AG10803 (cell line): ENCODE data around the gene NUP188.
"Not testable (repeated sequence)": the region's sequence is repeated elsewhere in the genome, so short reads cannot be mapped to it uniquely, and the experiment has no call there.

Experiments
- DNase-seq: peaks from one replicate; pipeline ENCODE4 v3.0.0; 2010; ENCODE audit warnings: low read depth
- H3K4me3 ChIP-seq: 2 replicates; pipeline ENCODE4 v1.5.1; 2011; ENCODE audit warnings: mild to moderate bottlenecking, low read length, control low read depth
- CTCF ChIP-seq: conservative IDR thresholded peaks from 2 replicates; pipeline ENCODE4 v1.5.1; 2011; ENCODE audit warnings: mild to moderate bottlenecking, low read length, control low read depth, inconsistent platforms

The NUP188 gene

GRCh38 chr9:128995791-128996190 is 48.3 kb downstream of the NUP188 start:
- DNase-seq: no peak
- H3K4me3 ChIP-seq: no peak overlapping the region
- no peak for TF ChIP-seq CTCF

- H3K4me3 ChIP-seq: no peak overlapping the region
- DNase-seq: no peak
- TF ChIP-seq CTCF: no peak
These were observed 51.0 kb downstream of the NUP188 start for GRCh38 chr9:128998462-128998861.

GRCh38 chr9:128999581-129000206 is 52.2 kb downstream of the NUP188 start:
- no peak overlapping the region for H3K4me3 ChIP-seq
- no peak for TF ChIP-seq CTCF
- DNase-seq: no peak

- DNase-seq: no peak
- no peak for TF ChIP-seq CTCF
- no peak overlapping the region for H3K4me3 ChIP-seq
These were observed 54.2 kb downstream of the NUP188 start for GRCh38 chr9:129001504-129002325.

- no peak for DNase-seq
- no peak overlapping the region for H3K4me3 ChIP-seq
- no peak for TF ChIP-seq CTCF
These were observed 55.5 kb downstream of the NUP188 start for GRCh38 chr9:129002992-129003391.

- not testable (repeated sequence) for DNase-seq, H3K4me3 ChIP-seq
These were observed 56.7 kb downstream of the NUP188 start for GRCh38 chr9:129004173-129004572.

- TF ChIP-seq CTCF: no peak
- H3K4me3 ChIP-seq: no peak overlapping the region
These were observed 58.0 kb downstream of the NUP188 start for GRCh38 chr9:129005336-129005997.

More at GRCh38 chr9:129005336-129005997, 58.0 kb downstream of the NUP188 start:
- DNase-seq: no peak
